Motor neuron (in vitro differentiated cells): ENCODE results near the gene B3GNT7. TPM values are rescaled to one million over a fixed set of nuclear protein-coding genes. Genes with fewer than 3 reads are reported as not detected.

ENCODE experiments used
- ATAC-seq, 8 experiments: fragments of 200-7000 bp; cut with Tn5 transposase; replicated peaks in 6 of 8; 2 replicates each; pipeline ENCODE4 v1.8.0; 2021; ENCODE audit warnings: mild to moderate bottlenecking in 8 of 8, moderate library complexity in 8 of 8
- H3K27ac ChIP-seq, 2 donors: fragments of 250-450 bp; sonication (Bioruptor Pico); 2 replicates each; pipeline ENCODE4 v1.9.0; 2021; ENCODE audit warnings: antibody characterized with exemption in 2 of 2, mild to moderate bottlenecking in 2 of 2, moderate library complexity in 1 of 2
- H3K4me1 ChIP-seq, 2 donors: fragments of 250-450 bp; sonication (Bioruptor Pico); replicated peaks in 1 of 2; 2 replicates each; pipeline ENCODE4 v1.6.1; 2021; ENCODE audit warnings: antibody characterized with exemption in 2 of 2, mild to moderate bottlenecking in 2 of 2, moderate library complexity in 1 of 2
- H3K4me3 ChIP-seq, 5 donors: fragments of 250-450 bp; sonication (Bioruptor Pico); 2 replicates each; pipeline ENCODE4 v1.9.0; 2021; ENCODE audit warnings: antibody characterized with exemption in 5 of 5, mild to moderate bottlenecking in 5 of 5, moderate library complexity in 4 of 5
- WGBS, 10 experiments: fragments of 450-650 bp; shearing (Covaris generic); methylation state at CpG; one replicate each; pipeline ENCODE4 v1.0.0; 2022; 5-methylcytosine and 5-hydroxymethylcytosine counted together
- in situ Hi-C, 9 experiments: fragments of 400-800 bp; cut with MboI; loops; one replicate each; pipeline ENCODE4 v1.15.0; 2021; ENCODE audit warnings: low sequenced_read_pairs in 9 of 9, low pct_unique_long_range_greater_than_20kb in 2 of 9; ENCODE audit not compliant: unreplicated experiment in 9 of 9
- total RNA-seq, 8 experiments: library from RNA; unstranded; fragments of 300-600 nt; gene quantifications; 2 replicates each; pipeline versions ENCODE4 v1.2.3 to v1.2.4, GENCODE V29; 2022

B3GNT7 gene
- total RNA-seq, 8 experiments from 2014 or later: 0.31 to 1.2 (median 0.59) TPM

DNA sequence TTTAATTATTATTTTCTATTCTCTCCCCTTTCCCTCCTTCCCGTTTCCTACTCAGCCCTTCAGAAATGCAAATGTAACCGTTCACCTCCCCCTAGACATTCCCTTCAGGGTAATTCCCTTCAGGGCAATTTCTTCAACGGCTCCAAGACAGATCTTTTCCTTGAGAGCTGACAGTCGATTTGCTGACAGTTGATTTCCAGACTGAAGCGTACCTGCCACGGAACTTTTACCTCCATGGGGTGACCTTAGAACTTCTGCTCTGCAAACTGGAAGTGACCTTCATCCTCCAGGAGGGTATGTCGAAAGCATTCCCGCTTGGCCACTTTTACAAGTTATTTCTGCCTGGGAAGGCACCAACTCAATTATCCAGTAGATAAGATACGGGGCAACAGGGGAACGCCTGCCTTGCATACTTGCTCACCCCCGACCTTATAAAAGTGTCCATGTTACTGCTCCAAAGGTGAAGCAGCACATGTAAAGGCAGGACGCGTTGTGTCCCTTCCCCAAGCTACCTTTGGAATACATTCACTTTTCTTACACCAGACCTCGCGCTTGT lies 18.5 kb downstream of the B3GNT7 start:
- WGBS, 10 experiments: 21 to 56% (median 43%) methylated on average over 5 to 12 of the region's 15 CpGs; no CpG with 5 or more reads in 1 of the 10 experiments
- no peak overlapping the region for H3K27ac ChIP-seq
- in situ Hi-C loops: loop anchor here in 3 of 9 experiments (25.0 kb wide), 2 partner anchors 177 to 302 kb away; no protein-coding TSS in a partner anchor
- no peak overlapping the region for H3K4me3 ChIP-seq
- ATAC-seq: no peak
- H3K4me1 ChIP-seq: peaks cover 9 to 25% of the 10 kb centered on the region in 2 donors

DNA sequence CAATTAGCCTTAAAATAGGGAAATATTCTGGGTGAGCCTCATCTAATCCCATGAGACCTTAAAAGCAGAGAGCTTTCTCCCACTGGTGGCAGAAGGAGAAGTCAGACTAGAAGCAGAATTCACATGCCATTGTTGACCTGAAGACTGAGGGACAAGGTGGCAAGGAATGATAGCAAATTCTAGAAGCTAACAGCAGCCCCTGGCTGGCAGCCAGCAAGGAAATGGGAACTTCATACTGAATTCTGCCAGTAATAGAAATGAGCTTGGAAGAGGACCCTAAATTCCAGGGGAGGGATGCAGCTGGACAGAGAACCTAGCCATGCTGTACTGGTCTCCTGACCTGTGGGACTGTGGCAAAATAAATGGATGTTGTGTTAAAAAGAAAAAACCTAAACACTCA lies 19.5 kb downstream of the B3GNT7 start:
- in situ Hi-C loops: loop anchor here in 3 of 9 experiments (25.0 kb wide), 2 partner anchors 178 to 303 kb away; no protein-coding TSS in a partner anchor
- ATAC-seq: no peak
- H3K27ac ChIP-seq: no peak overlapping the region
- H3K4me1 ChIP-seq: peaks cover 9 to 25% of the 10 kb centered on the region in 2 donors
- H3K4me3 ChIP-seq: no peak overlapping the region

- ATAC-seq: no peak
- Histone ChIP-seq H3K4me1 (peaks cover 0 to 4% of the 10 kb centered on the region in 2 donors), H3K4me3 (no peak overlapping the region), H3K27ac (no peak overlapping the region)
- in situ Hi-C loops: loop anchor here in 3 of 9 experiments (25.0 kb wide), 2 partner anchors 182 to 307 kb away; no protein-coding TSS in a partner anchor
- WGBS, 10 experiments: 45 to 100% (median 86%) methylated on average over 1 to 10 of the region's 26 CpGs; no CpG with 5 or more reads in 2 of the 10 experiments
Observed at GRCh38 chr2:231418820-231419640, 23.5 kb downstream of the B3GNT7 start.

DNA sequence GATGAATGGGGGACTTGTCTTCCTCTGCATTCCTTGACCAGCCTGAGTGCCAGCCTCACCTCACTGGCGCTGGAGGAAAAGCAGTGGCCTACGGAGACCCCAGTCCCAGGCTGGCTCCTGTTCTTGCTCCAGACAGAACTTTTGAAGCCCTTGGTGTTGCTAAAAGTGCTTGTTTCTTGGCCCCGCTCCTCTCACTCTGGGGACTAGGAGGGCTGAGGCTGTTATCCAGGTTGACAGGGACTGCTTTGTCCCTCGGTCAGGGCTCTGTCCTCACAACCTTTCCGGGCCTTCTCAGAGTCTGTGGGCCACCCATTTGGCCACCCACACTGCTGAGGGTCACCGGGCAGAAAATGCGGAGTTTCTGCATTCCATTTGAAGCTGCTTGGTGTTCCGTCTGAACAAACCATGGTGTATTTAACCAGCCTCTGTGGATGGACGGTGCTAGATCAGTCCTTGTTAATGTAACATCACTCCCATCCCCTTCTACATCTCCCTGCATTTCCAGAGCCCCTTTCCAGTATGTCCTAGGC lies 25.6 kb downstream of the B3GNT7 start:
- no peak for ATAC-seq
- no peak overlapping the region for H3K27ac ChIP-seq
- in situ Hi-C loops: loop anchor here in 3 of 9 experiments (25.0 kb wide), 2 partner anchors 184 to 309 kb away; no protein-coding TSS in a partner anchor
- WGBS, 10 experiments: 40 to 88% (median 80%) methylated on average over 2 to 8 of the region's 9 CpGs; no CpG with 5 or more reads in 3 of the 10 experiments
- H3K4me3 ChIP-seq: no peak overlapping the region
- H3K4me1 ChIP-seq: no peaks in the 10 kb centered on the region

GRCh38 chr2:231422056-231422455 lies 26.5 kb downstream of the B3GNT7 start:
- ATAC-seq: peak in 1 of 8 experiments; percentile 31
- 74 to 100% (median 100%) methylated on average over 1 to 2 of the region's 2 CpGs; no CpG with 5 or more reads in 2 of the 10 experiments for WGBS, 10 experiments
- Histone ChIP-seq H3K27ac (no peak overlapping the region), H3K4me1 (no peaks in the 10 kb centered on the region), H3K4me3 (no peak overlapping the region)
- in situ Hi-C loops: loop anchor here in 3 of 9 experiments (25.0 kb wide), 2 partner anchors 185 to 310 kb away; no protein-coding TSS in a partner anchor

DNA sequence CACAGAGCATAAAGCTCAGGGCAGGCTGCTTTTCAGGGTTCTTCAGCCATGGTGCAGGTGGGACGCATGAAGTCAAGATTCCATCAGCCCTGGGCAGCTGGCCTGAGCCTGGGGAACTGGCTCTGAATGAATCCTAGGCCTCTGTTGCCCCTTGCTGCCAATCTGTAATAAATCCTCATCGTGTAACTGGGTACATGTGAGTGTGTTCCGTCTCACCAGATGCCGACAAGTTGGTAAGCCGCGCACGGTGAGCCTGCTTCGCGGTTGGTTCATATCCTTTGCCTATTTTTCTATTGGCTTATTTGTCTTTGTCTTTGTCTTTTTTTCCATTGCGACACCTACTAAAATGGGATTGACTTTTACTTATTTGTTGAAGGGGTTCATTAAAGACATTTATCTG lies 27.7 kb downstream of the B3GNT7 start:
- 67 to 100% (median 90%) methylated on average over 1 to 9 of the region's 10 CpGs for WGBS, 10 experiments
- no peaks in the 10 kb centered on the region for H3K4me1 ChIP-seq
- in situ Hi-C loops: loop anchor here in 3 of 9 experiments (25.0 kb wide), 2 partner anchors 186 to 311 kb away; no protein-coding TSS in a partner anchor

DNA sequence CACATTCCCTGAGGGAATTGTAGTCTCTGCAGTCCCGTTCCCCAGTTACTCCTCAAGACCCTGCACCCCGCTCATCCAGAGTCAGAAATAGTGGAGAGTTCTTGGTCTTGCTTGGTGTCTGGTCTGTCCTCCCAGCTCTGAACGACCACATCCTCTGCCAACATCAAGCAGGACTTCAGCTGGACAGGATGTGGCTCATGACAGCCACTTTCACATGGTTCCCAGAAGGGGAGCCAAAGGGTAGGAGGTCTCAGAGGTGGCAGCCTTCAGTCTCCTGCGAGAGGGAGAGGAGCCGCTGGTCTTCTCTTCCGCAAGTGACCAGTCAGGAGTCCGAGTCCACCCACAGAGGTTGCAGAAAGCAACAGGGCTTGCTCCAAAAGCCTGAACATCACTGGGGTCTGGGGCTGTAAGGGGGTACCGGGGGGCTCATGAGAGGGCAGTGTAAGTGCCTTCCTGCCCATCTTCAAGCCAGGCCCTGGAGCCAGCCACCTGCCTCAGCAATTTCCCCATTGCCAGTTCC lies 29.8 kb downstream of the B3GNT7 start:
- H3K4me1 ChIP-seq: no peaks in the 10 kb centered on the region
- H3K4me3 ChIP-seq: no peak overlapping the region
- 20 to 82% (median 61%) methylated on average over 1 to 7 of the region's 8 CpGs; no CpG with 5 or more reads in 6 of the 10 experiments for WGBS, 10 experiments
- no peak for ATAC-seq
- H3K27ac ChIP-seq: no peak overlapping the region
- in situ Hi-C loops: loop anchor here in 4 of 9 experiments (25.0 kb wide), 2 partner anchors 188 to 313 kb away; no protein-coding TSS in a partner anchor

More for the DNA sequence above, 27.7 kb downstream of the B3GNT7 start:
- H3K27ac ChIP-seq: no peak overlapping the region
- no peak for ATAC-seq
- no peak overlapping the region for H3K4me3 ChIP-seq

DNA sequence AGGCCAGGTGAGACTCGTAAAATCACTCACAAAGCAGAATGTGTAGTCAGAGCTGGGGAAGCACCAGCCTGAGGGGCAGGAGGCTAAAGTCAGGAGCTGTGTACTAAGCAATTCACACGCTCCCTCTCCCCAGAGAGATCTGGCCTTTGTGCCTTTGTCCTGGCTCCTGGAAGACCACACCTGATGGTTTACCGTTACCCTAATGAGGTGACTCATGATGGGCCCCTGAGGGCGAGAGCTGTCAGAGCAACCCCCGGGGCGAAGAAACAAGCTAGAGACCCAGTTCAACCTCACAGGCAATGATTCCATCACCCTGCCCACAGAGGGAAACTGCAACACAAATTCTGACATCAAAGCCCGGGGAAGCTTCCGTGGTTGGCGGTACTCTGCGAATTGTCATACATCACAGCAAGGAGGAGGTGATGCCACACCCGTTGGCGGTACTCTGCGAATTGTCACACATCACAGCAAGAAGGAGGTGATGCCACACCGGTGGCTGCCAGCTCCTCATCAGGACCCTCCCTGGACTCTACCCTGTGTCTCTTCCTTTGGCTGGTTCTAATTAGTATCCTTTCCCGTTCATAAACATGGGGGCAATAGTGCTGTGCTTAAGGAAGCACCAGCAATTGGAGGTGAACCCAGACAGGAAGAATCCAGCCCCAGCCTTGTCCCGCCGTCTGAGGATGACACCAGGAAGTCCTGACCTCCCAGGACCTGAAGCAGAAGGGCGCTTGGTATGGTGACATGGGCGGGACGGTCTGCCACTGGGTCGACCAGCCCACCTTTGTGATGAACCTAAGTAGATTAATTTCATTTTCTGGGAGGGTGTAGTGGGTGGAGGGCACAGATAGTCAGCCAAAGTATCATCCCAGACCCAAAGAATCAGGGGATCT lies 30.5 kb downstream of the B3GNT7 start:
- 20 to 100% (median 83%) methylated on average over 1 to 9 of the region's 21 CpGs; no CpG with 5 or more reads in 4 of the 10 experiments for WGBS, 10 experiments
- Histone ChIP-seq H3K27ac (no peak overlapping the region), H3K4me1 (no peaks in the 10 kb centered on the region), H3K4me3 (no peak overlapping the region)
- ATAC-seq: peak in 3 of 8 experiments; percentile 44 to 73 (median 44)
- in situ Hi-C loops: loop anchor here in 4 of 9 experiments (25.0 kb wide), 2 partner anchors 189 to 314 kb away; no protein-coding TSS in a partner anchor

DNA sequence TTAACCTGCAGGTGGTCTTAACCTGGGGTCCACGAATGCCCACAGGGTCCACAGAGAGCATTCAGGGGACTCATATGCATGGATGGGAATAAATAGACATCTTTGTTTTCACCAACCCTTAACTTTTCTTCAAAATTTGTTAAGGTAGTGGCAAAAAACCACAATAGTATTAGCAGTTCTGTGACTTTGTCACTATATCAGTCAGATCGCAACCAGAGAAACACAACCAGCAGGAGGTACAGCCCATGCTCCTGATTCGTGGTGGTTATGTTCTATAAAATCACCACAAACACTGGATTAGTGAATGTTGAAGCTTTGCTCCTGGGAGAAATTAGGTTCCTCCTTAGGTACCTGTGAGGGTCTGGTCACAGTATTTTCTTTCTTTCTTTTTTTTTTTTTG lies 31.6 kb downstream of the B3GNT7 start:
- no peak for ATAC-seq
- Histone ChIP-seq H3K4me3 (no peak overlapping the region), H3K27ac (no peak overlapping the region), H3K4me1 (no peaks in the 10 kb centered on the region)
- in situ Hi-C loops: loop anchor here in 4 of 9 experiments (25.0 kb wide), 2 partner anchors 190 to 315 kb away; no protein-coding TSS in a partner anchor
- WGBS, 10 experiments: 0 to 100% (median 92%) methylated on average over 1 to 3 of the region's 3 CpGs; no CpG with 5 or more reads in 2 of the 10 experiments

GRCh38 chr2:231429152-231429551 lies 33.6 kb downstream of the B3GNT7 start:
- Histone ChIP-seq H3K4me3 (no peak overlapping the region), H3K27ac (no peak overlapping the region), H3K4me1 (no peaks in the 10 kb centered on the region)
- in situ Hi-C loops: loop anchor here in 4 of 9 experiments (25.0 kb wide), 2 partner anchors 192 to 317 kb away; no protein-coding TSS in a partner anchor
- no peak for ATAC-seq
- 20 to 42% (median 28%) methylated on average over 2 to 6 of the region's 6 CpGs; no CpG with 5 or more reads in 4 of the 10 experiments for WGBS, 10 experiments

DNA sequence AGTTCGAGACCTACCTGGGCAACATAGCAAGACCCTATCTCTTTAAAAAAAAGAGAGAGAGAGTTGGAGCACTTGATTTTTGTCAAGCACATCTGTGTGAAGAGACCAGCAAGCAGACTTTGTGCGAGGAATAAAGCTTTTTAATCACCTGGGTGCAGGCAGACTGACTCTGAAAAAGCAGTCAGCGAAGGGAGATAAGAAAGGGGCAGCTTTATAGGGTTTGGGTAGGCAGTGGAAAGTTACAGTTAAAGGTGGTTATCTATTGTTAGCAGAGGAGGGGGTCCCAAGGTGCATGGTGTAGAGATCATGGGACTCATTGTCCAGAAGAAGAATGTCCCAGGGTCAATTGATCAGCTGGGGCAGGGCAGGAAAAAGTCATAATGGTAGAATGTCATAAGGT lies 34.4 kb downstream of the B3GNT7 start:
- Histone ChIP-seq H3K4me1 (no peaks in the 10 kb centered on the region), H3K4me3 (no peak overlapping the region), H3K27ac (no peak overlapping the region)
- ATAC-seq: no peak
- in situ Hi-C loops: loop anchor here in 4 of 9 experiments (25.0 kb wide), 2 partner anchors 193 to 318 kb away; no protein-coding TSS in a partner anchor
- WGBS, 10 experiments: 20 to 100% (median 70%) methylated on average over 1 to 3 of the region's 3 CpGs; no CpG with 5 or more reads in 2 of the 10 experiments
